Measurements from ENCODE around the gene CD160. TPM values are rescaled to one million over a fixed set of nuclear protein-coding genes. Genes with fewer than 3 reads are reported as not detected.
A peak's percentile ranks its signal among the peaks of the same experiment; 100 is the strongest.

Gene CD160
- total and polyA plus RNA-seq, 8 donors, result 0.42 to 3.2 (median 2.6) TPM

- TF ChIP-seq CTCF (IDR thresholded peaks at IDR 0.05), result no peak
- no peak for DNase-seq
- intact Hi-C loops (cut with DNase I), result no loop called here
Measured at GRCh38 chr1:145688924-145689323, 30.4 kb upstream of the CD160 start.

GRCh38 chr1:145689922-145690321, 29.4 kb upstream of the CD160 start:
- Histone ChIP-seq H3K9me3 (no peaks in the 10 kb centered on the region), H3K4me1 (peaks cover 0 to 15% of the 10 kb centered on the region in 2 donors), H3K27me3 (no peaks in the 10 kb centered on the region), H3K4me3 (no peak overlapping the region), H3K27ac (no peak overlapping the region), H3K36me3 (no peaks in the 10 kb centered on the region)
- intact Hi-C loops (cut with DNase I), result no loop called here
- DNase-seq (no peak), ATAC-seq (no peak)
- no peak for TF ChIP-seq CTCF (IDR thresholded peaks at IDR 0.05)

More at GRCh38 chr1:145688924-145689323, 30.4 kb upstream of the CD160 start:
- Histone ChIP-seq H3K4me1 (peaks cover 0 to 15% of the 10 kb centered on the region in 2 donors), H3K4me3 (no peak overlapping the region), H3K27ac (no peak overlapping the region), H3K36me3 (no peaks in the 10 kb centered on the region), H3K9me3 (no peaks in the 10 kb centered on the region), H3K27me3 (no peaks in the 10 kb centered on the region)
- ATAC-seq, result no peak

- ATAC-seq, result peak; percentile 81
- DNase-seq, result peak in 1 of 4 donors; percentile 10
- intact Hi-C loops (cut with DNase I), result no loop called here
- Histone ChIP-seq H3K9me3 (no peaks in the 10 kb centered on the region), H3K4me3 (no peak overlapping the region), H3K27ac (no peak overlapping the region), H3K36me3 (no peaks in the 10 kb centered on the region), H3K27me3 (no peaks in the 10 kb centered on the region), H3K4me1 (peaks cover 0 to 15% of the 10 kb centered on the region in 2 donors)
- TF ChIP-seq CTCF (IDR thresholded peaks at IDR 0.05), result no peak
Measured at GRCh38 chr1:145690587-145691558, 28.4 kb upstream of the CD160 start.

GRCh38 chr1:145692785-145693443, 26.4 kb upstream of the CD160 start:
- intact Hi-C loops (cut with DNase I), result no loop called here
- Histone ChIP-seq H3K9me3 (no peaks in the 10 kb centered on the region), H3K4me3 (no peak overlapping the region), H3K27ac (no peak overlapping the region), H3K27me3 (no peaks in the 10 kb centered on the region), H3K36me3 (no peaks in the 10 kb centered on the region), H3K4me1 (peaks cover 0 to 15% of the 10 kb centered on the region in 2 donors)
- TF ChIP-seq CTCF (IDR thresholded peaks at IDR 0.05), result no peak
- no peak for DNase-seq
- ATAC-seq, result no peak

All from left lung (tissue), 10 donors.